NCI-H2171 treated with DMSO at 0.1 percent for 48 hours (cell line): ENCODE data around the gene GORASP2.

ENCODE experiments used
- DNase-seq: peaks from one replicate; lab custom pipeline; 2025; lab: John Stamatoyannopoulos, UW

The GORASP2 gene

DNA sequence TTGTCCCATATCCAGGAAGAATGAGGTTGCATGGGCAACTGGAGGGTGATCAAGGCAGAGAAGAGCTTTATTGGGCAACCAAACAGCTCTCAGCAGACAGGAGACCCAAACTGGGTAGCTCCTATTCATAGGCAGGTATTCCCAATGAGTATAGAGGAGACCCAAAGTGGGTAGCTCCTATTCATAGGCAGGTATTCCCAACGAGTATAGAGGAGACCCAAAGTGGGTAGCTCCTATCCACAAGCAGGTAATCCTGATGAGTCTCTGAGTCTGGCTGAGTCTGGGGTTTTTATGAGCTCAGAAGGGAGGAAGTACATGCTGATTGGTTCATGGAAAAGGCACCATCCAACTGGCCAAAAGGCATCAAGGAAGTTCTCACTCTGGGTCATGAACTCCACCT is 5.3 kb upstream of the GORASP2 start:
- DNase-seq, result no peak

- no peak for DNase-seq
These were observed 4.1 kb upstream of the GORASP2 start for GRCh38 chr2:170924969-170925368.

GRCh38 chr2:170925923-170926322 is 3.1 kb upstream of the GORASP2 start:
- no peak for DNase-seq

GRCh38 chr2:170926743-170927297 is 2.2 kb upstream of the GORASP2 start:
- DNase-seq, result no peak

DNA sequence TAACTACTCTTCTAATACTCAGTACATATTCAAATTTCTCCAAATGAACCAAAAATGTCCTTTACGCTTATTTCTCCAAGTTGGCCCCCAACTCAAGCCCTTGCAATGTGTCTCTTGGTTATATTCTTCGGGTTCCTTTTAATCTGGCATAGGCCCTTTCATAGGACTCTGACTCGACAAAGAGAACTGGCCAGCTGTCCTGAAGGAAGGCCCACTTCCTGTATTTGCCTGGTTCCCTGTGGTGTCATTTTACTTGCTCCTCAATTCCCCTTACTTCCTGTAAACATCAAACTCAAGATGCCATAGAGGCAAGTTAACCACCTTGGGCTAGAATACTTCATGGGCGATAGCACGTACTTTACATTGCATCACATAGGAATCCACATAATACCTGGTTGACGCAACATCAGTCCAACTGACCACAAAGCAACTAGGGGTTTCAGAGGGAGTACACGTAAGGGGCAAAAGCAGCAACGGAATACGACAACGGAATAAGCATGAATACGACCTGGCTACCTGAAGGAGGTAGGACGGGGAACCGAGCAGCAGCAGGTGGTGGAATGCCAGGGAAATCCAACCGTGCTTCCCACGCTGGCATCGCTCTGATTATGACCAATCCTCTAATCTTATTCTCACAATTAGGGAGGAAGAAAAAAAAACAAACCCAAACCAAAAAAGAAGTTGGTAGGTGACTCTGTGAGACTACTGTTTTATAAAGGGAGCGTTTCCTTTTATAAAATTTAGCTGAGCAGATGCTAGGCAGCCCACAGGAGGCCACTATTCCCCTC is 823 bp upstream of the GORASP2 start:
- peak; percentile 35 for DNase-seq

- DNase-seq, result peak; percentile 41
These were observed 615 bp downstream of the GORASP2 start for GRCh38 chr2:170929686-170930050.

GRCh38 chr2:170930131-170930990 is 1.3 kb downstream of the GORASP2 start:
- DNase-seq, result peak; percentile 90

- DNase-seq, result no peak
These were observed 1.9 kb downstream of the GORASP2 start for GRCh38 chr2:170930991-170931266.

GRCh38 chr2:170932166-170932565 is 3.1 kb downstream of the GORASP2 start:
- DNase-seq, result peak; percentile 21

DNA sequence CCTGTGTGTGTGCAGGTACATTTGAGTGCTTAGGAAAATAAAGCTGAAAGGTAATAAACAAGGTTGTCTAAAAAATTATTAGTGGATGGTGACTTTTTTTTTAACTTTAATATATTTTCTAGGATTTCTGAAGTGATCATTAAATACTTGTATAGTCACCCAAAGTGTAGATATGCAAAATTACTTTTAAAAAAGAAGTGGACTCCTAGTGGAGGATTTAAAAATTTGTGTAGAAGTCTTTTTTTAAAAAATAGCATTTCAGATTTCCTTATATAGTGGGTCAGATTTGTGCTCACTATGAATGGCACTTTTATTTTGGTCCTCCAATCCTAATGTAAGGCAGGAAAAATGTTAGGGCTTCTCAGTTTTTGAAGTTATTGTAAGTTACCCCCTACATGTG is 3.9 kb downstream of the GORASP2 start:
- DNase-seq, result no peak

DNA sequence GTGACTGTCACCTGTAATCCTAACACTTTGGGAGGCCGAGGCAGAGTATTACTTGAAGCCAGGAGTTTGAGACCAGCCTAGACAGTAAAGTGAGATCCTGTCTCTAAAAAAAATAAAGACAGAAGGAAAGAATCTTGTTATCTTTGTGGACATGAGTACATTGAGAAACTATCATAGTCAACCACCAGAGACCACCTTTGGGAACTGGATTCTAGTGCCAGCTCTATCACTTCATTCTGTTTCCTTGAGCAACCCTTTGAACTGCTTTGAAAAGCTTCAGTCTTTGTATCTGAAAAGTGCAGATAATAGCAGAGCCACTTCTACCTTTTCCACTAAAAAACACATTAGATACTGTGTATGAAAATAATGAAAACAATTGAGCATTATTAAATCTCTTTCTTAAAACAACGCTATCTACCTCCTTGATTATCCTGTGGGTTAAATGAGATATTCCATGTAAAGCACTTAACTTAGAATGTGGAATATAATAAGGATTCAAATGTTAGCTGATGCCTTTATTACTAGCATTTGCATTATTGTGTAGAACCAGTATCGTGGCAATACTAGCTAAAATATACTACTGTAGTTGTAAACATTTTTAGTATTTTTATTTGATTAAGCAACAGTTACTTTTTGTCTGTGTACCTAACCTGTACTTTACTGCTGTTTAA is 8.8 kb downstream of the GORASP2 start:
- no peak for DNase-seq

DNA sequence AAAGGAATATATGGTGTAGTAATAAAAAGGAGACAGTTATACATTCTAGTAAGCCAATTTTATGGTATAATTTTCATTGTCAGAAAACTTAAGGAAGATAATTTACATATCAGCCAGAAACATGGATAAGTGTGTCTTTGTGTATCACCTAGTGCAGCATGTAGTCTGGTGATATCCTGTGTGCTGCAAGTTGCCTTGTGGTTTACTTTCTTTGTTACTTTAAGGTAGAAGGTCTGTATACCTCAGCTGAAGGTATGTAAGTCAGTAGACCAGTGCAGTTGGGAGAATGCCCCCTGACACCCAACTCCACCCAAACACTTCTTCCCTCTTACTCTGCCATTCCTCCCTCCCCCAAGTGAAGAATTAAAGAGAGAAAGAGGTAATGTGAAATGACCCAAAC is 11.0 kb downstream of the GORASP2 start:
- no peak for DNase-seq

DNA sequence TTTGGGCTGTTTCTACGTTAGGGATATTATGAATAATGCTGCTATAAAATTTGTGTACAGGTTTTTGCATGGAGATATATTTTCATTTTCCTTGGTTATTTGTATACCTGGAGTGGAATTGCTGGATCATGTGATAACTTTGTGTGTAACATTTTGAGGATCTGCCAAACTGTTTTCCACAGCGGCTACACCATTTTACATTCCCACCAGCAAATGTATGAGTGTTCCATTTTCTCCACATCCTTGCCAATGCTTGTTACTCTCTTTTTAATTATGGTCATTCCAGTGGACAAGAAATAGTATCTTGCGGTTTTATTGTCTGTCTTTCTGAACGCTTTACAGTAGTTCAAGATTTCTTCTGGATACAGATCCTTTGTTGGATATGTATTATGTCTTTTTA is 13.6 kb downstream of the GORASP2 start:
- DNase-seq, result no peak

DNA sequence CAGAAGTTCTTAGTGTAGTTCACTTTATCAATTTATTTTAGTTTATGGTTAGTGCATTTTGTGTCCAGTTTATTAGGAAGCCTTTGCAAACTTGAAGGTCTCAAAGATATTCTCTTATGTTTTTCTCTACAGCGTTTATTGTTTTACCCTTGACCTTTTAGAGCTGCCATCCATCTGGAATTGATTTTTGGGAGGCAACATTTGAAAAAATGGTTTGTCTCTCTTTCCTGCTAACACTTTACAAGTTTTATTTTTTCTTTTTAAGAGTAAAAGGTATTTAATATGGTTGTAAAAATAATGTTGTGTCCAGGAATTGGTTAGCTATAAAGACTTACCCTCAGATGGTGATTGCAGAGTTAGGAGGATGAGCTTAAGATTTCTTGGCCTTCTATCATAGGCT is 14.0 kb downstream of the GORASP2 start:
- no peak for DNase-seq

DNA sequence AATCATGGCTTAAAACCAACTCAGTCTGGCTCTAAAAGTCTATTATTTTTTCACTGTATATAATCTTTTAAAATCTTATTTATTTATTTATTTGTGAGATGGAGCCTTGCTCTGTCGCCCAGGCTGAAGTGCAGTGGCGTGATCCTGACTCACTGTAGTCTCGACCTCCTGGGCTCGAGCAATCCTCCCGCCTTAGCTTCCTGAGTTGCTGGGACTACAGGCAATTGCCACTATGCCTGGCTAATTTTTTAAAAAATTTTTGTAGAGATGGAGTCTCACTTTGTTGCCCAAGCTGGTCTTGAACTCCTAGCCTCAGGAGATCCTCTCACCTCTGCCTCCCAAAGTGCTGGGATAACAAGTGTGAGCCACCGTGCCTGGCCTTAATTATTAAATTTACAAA is 14.5 kb downstream of the GORASP2 start:
- DNase-seq, result no peak

DNA sequence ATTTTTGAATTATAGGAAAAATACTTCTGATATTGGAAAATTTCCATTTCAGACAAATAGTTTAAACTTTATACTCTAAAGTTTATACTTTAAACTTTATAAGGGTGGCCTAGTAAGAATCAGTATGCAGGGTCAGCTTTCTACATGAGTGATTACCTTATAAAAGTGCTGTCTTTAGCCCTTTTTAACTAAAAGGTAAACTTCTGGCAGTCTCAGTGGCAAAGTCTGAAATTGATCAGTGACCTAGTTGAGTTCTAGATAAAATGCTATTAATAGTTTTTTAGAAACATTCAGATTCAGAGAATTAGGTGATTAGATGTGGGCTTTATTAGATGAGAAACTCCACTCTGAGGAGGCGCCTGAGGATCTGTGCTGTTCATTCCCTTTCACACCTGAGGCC is 15.5 kb downstream of the GORASP2 start:
- no peak for DNase-seq

GRCh38 chr2:170949415-170949814 is 20.4 kb downstream of the GORASP2 start:
- no peak for DNase-seq

- DNase-seq, result no peak
These were observed 21.2 kb downstream of the GORASP2 start for GRCh38 chr2:170950221-170950761.

- no peak for DNase-seq
These were observed 24.9 kb downstream of the GORASP2 start for GRCh38 chr2:170953941-170954340.

DNA sequence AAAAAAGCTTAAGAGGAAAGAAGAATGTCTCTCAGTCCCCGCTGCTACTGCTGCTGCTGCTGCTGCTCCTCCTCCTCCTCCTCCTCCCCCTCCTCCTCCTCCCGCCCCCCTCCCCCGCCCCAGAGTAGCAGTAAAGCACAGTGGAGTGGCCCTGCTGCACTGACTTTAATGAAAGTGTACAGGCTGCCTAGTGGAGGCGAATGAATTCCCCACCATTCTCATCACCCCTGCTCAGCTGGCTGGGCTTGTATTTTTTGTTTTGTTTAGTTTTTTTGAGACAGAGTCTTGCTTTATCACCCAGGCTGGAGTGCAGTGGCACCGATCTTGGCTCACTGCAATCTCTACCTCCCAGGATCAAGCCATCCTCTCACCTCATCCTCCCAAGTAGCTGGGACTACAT is 34.3 kb downstream of the GORASP2 start:
- no peak for DNase-seq

DNA sequence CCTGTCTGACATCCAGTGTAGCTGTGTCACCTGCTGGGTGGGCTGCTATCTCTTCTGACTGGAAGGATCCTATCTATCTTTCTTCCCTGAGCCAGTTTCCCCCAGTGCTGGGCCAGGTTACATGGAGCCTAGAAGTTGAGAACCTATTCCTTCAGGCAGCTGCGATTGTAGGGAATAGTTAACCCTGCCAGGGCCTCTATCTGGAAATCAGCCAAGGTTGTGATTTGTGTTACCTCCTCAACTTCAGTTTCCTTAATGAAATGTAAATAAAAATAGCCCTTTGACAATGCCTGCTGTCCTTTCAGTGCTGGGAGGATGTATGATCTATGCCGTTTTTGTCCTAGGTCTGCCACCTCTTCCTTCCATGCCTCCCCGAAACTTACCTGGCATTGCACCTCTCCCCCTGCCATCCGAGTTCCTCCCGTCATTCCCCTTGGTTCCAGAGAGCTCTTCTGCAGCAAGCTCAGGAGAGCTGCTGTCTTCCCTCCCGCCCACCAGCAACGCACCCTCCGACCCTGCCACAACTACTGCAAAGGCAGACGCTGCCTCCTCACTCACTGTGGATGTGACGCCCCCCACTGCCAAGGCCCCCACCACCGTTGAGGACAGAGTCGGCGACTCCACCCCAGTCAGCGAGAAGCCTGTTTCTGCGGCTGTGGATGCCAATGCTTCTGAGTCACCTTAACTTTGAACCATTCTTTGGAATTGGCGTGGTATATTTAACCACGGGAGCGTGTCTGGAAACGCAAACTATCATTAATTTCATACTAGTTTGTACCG is 36.6 kb downstream of the GORASP2 start:
- DNase-seq, result no peak
